Measurements from ENCODE around the gene CCDC142.
A peak's percentile ranks its signal among the peaks of the same experiment; 100 is the strongest.
"Not testable (repeated sequence)": the region's sequence is repeated elsewhere in the genome, so short reads cannot be mapped to it uniquely, and the experiment has no call there.

Gene CCDC142

DNA sequence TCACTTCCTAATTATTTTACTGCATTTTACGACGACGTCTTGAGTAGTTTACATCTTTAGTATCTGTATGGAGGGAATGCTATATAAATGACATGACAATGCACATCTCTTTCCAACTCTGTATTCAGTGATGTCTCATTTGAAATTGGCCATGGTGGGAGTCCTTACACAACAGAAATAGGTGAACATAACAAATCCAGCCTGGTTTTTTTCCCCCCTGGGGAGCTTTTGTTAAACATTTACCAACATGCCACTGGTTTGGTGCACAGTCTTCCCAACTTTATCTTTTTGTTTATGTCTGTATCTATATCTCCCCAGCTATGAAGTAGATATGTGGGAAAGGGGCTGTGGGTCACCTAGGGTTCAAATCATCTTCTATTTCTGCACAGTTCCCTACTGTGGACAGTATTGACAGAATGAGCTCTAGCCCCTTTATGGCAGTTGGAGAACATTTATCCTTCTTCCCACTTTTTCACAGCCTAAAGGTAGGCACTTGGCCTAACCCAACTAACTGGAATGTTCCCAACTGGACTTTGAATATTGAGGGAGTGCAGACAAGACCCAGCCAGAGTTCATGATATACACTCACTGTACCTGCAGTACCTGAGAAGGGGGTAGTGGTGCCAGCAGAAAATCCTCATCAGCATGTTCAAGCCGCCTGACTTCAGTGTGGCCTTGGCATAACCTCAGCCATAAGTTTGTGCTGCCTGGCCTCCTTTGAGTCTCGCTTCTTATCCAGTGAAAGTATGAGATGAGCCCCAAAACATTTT, 35.4 kb downstream of the CCDC142 start:
- H3K27ac ChIP-seq (ENCODE audit: low read depth, low read length), result no peak overlapping the region
- no peaks in the 10 kb centered on the region for H3K36me3 ChIP-seq (ENCODE audit: control insufficient read depth, insufficient read depth, low read length)
- H3K9me3 ChIP-seq (ENCODE audit: control insufficient read depth, insufficient read depth, low read length), result no peaks in the 10 kb centered on the region
- H3K4me3 ChIP-seq (ENCODE audit: low read depth, low read length), result no peak overlapping the region
- H3K27me3 ChIP-seq (ENCODE audit: control insufficient read depth, insufficient read depth, low read length), result no peaks in the 10 kb centered on the region; the same call in 1 of the 2 replicates
- H3K4me1 ChIP-seq (ENCODE audit: control insufficient read depth, insufficient read depth, low read length), result no peaks in the 10 kb centered on the region
- no peak overlapping the region for H3K9ac ChIP-seq (ENCODE audit: low read depth, low read length)

- no peaks in the 10 kb centered on the region; the same call in 1 of the 2 replicates for H3K27me3 ChIP-seq (ENCODE audit: control insufficient read depth, insufficient read depth, low read length)
- no peak overlapping the region for H3K27ac ChIP-seq (ENCODE audit: low read depth, low read length)
- no peaks in the 10 kb centered on the region for H3K9me3 ChIP-seq (ENCODE audit: control insufficient read depth, insufficient read depth, low read length)
- no peaks in the 10 kb centered on the region for H3K36me3 ChIP-seq (ENCODE audit: control insufficient read depth, insufficient read depth, low read length)
- H3K4me1 ChIP-seq (ENCODE audit: control insufficient read depth, insufficient read depth, low read length), result peaks cover under 1% of the 10 kb centered on the region; the same call in 1 of the 2 replicates
- no peak overlapping the region for H3K4me3 ChIP-seq (ENCODE audit: low read depth, low read length)
- H3K9ac ChIP-seq (ENCODE audit: low read depth, low read length), result no peak overlapping the region
These were observed 38.1 kb downstream of the CCDC142 start for GRCh38 chr2:74444498-74445318.

GRCh38 chr2:74442483-74443297, 40.1 kb downstream of the CCDC142 start:
- not testable (repeated sequence) for H3K27me3 ChIP-seq (ENCODE audit: control insufficient read depth, insufficient read depth, low read length); H3K9me3 ChIP-seq (ENCODE audit: control insufficient read depth, insufficient read depth, low read length)
- Histone ChIP-seq H3K27ac (ENCODE audit: low read depth, low read length) (peak overlapping the region; percentile 99), H3K4me1 (ENCODE audit: control insufficient read depth, insufficient read depth, low read length) (peaks cover 19% of the 10 kb centered on the region), H3K36me3 (ENCODE audit: control insufficient read depth, insufficient read depth, low read length) (peaks cover 16% of the 10 kb centered on the region; the same call in 1 of the 2 replicates), H3K4me3 (ENCODE audit: low read depth, low read length) (peak overlapping the region; percentile 86), H3K9ac (ENCODE audit: low read depth, low read length) (peak overlapping the region; percentile 73; the same call in 1 of the 2 replicates)

DNA sequence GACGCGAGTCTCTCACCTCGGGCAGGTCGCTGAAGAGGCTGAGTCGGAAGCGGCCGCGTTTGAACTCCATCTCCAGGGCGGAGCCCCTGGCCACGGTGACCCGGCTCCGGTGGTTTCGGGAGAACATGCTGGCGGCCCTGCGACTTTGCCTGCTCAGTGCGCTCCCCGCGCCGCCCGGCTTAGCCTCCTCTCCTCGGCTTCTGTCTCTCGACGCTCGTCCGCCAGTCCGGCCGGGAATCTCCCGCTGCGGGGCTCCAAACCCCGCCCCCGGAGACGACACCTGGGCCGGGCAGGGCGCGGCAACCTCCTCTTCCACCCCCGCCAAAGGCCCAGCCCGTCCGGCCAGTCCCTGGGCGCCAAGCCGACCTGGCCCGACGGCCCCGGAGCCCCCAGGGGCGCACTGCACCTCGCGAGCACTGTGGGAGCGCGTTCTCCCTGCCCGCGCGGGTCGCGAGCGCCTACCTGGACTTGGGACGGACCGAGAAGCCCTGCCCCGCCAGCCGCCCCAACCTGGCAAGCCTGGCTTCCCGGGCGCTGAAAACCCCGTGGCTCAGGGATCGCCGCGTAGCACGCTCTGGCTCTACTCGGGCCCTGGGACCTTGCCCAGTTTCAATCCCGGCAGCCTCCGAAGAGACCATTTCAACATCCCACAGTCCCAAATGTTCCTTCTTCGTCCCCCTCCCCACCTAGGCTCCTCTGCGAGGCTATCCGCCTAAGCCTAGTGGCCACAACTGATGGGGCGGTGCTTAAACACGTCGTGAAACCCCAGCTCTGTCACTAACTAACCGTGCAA, 40.9 kb downstream of the CCDC142 start, which contains the start of gene RTKN:
Gene RTKN, minus strand, starts transcription at position 248 of the 793 bp plus-strand sequence. Its CDS starts 121 bp downstream, at position 127.
- peaks cover 26% of the 10 kb centered on the region for H3K4me1 ChIP-seq (ENCODE audit: control insufficient read depth, insufficient read depth, low read length)
- H3K4me3 ChIP-seq (ENCODE audit: low read depth, low read length), result peak within 1 kb of the TSS; percentile 86
- H3K9ac ChIP-seq (ENCODE audit: low read depth, low read length), result peak within 1 kb of the TSS; percentile 91
- H3K27ac ChIP-seq (ENCODE audit: low read depth, low read length), result peak within 1 kb of the TSS; percentile 99
- peaks cover 22% of the 10 kb centered on the region; the same call in 1 of the 2 replicates for H3K36me3 ChIP-seq (ENCODE audit: control insufficient read depth, insufficient read depth, low read length)
- no peaks in the 10 kb centered on the region; the same call in 1 of the 2 replicates for H3K27me3 ChIP-seq (ENCODE audit: control insufficient read depth, insufficient read depth, low read length)
- H3K9me3 ChIP-seq (ENCODE audit: control insufficient read depth, insufficient read depth, low read length), result no peaks in the 10 kb centered on the region

- Histone ChIP-seq H3K9ac (ENCODE audit: low read depth, low read length) (peak overlapping the region; percentile 91), H3K36me3 (ENCODE audit: control insufficient read depth, insufficient read depth, low read length) (peaks cover 22% of the 10 kb centered on the region; the same call in 1 of the 2 replicates), H3K27ac (ENCODE audit: low read depth, low read length) (peak overlapping the region; percentile 99), H3K4me3 (ENCODE audit: low read depth, low read length) (peak overlapping the region; percentile 86), H3K4me1 (ENCODE audit: control insufficient read depth, insufficient read depth, low read length) (peaks cover 26% of the 10 kb centered on the region), H3K9me3 (ENCODE audit: control insufficient read depth, insufficient read depth, low read length) (no peaks in the 10 kb centered on the region), H3K27me3 (ENCODE audit: control insufficient read depth, insufficient read depth, low read length) (no peaks in the 10 kb centered on the region; the same call in 1 of the 2 replicates)
These were observed 41.6 kb downstream of the CCDC142 start for GRCh38 chr2:74441170-74441689.

GRCh38 chr2:74440378-74441169, 42.2 kb downstream of the CCDC142 start:
- H3K36me3 ChIP-seq (ENCODE audit: control insufficient read depth, insufficient read depth, low read length), result peaks cover 24% of the 10 kb centered on the region; the same call in 1 of the 2 replicates
- peak overlapping the region; percentile 91 for H3K9ac ChIP-seq (ENCODE audit: low read depth, low read length)
- peaks cover 26% of the 10 kb centered on the region for H3K4me1 ChIP-seq (ENCODE audit: control insufficient read depth, insufficient read depth, low read length)
- H3K27ac ChIP-seq (ENCODE audit: low read depth, low read length), result peak overlapping the region; percentile 99
- H3K9me3 ChIP-seq (ENCODE audit: control insufficient read depth, insufficient read depth, low read length), result no peaks in the 10 kb centered on the region
- H3K27me3 ChIP-seq (ENCODE audit: control insufficient read depth, insufficient read depth, low read length), result no peaks in the 10 kb centered on the region; the same call in 1 of the 2 replicates
- H3K4me3 ChIP-seq (ENCODE audit: low read depth, low read length), result peak overlapping the region; percentile 86

- Histone ChIP-seq H3K36me3 (ENCODE audit: control insufficient read depth, insufficient read depth, low read length) (peaks cover 30% of the 10 kb centered on the region; the same call in 1 of the 2 replicates), H3K4me1 (ENCODE audit: control insufficient read depth, insufficient read depth, low read length) (peaks cover 26% of the 10 kb centered on the region), H3K27me3 (ENCODE audit: control insufficient read depth, insufficient read depth, low read length) (no peaks in the 10 kb centered on the region; the same call in 1 of the 2 replicates), H3K4me3 (ENCODE audit: low read depth, low read length) (peak overlapping the region; percentile 86), H3K9me3 (ENCODE audit: control insufficient read depth, insufficient read depth, low read length) (no peaks in the 10 kb centered on the region), H3K9ac (ENCODE audit: low read depth, low read length) (peak overlapping the region; percentile 91), H3K27ac (ENCODE audit: low read depth, low read length) (peak overlapping the region; percentile 99)
These were observed 42.9 kb downstream of the CCDC142 start for GRCh38 chr2:74439803-74440377.

DNA sequence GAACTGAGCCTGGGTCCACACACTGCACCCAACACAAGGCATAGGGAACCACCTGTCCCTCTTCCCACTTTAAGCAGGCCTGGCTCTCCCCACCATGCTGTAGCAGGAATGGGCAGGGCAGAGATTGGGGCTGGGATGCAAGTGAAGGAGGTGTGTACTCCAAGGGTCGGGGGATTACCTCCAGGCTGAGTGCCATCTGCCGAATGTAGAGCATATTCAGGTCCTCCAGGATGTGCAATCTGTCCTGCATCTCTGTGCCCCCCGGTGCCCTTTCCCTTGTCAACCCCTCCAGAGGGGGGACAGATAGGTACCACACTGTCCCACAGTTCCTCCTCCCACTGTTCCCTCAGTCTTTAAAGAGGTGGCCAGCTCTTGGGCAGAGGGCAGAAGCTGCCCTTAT, 43.4 kb downstream of the CCDC142 start:
- H3K9ac ChIP-seq (ENCODE audit: low read depth, low read length), result no peak overlapping the region
- H3K4me3 ChIP-seq (ENCODE audit: low read depth, low read length), result peak overlapping the region; percentile 86
- H3K27ac ChIP-seq (ENCODE audit: low read depth, low read length), result peak overlapping the region; percentile 99
- peaks cover 26% of the 10 kb centered on the region for H3K4me1 ChIP-seq (ENCODE audit: control insufficient read depth, insufficient read depth, low read length)
- H3K36me3 ChIP-seq (ENCODE audit: control insufficient read depth, insufficient read depth, low read length), result peaks cover 31% of the 10 kb centered on the region; the same call in 1 of the 2 replicates
- H3K27me3 ChIP-seq (ENCODE audit: control insufficient read depth, insufficient read depth, low read length), result no peaks in the 10 kb centered on the region; the same call in 1 of the 2 replicates
- H3K9me3 ChIP-seq (ENCODE audit: control insufficient read depth, insufficient read depth, low read length), result no peaks in the 10 kb centered on the region

- no peak overlapping the region for H3K9ac ChIP-seq (ENCODE audit: low read depth, low read length)
- no peaks in the 10 kb centered on the region for H3K27me3 ChIP-seq (ENCODE audit: control insufficient read depth, insufficient read depth, low read length)
- H3K36me3 ChIP-seq (ENCODE audit: control insufficient read depth, insufficient read depth, low read length), result peaks cover 31% of the 10 kb centered on the region; the same call in 1 of the 2 replicates
- peaks cover 26% of the 10 kb centered on the region for H3K4me1 ChIP-seq (ENCODE audit: control insufficient read depth, insufficient read depth, low read length)
- no peak overlapping the region for H3K27ac ChIP-seq (ENCODE audit: low read depth, low read length)
- H3K9me3 ChIP-seq (ENCODE audit: control insufficient read depth, insufficient read depth, low read length), result no peaks in the 10 kb centered on the region
- H3K4me3 ChIP-seq (ENCODE audit: low read depth, low read length), result no peak overlapping the region
These were observed 44.5 kb downstream of the CCDC142 start for GRCh38 chr2:74438248-74438647.

Data from HUES48 (cell line).